Loucy (cell line): Measurements from ENCODE around the gene ARHGAP15.

Source experiments
- H2AFZ ChIP-seq: fragments of 200-600 bp; sonication (generic); 2 replicates; pipeline ENCODE4 v1.6.0; 2016; ENCODE audit warnings: antibody characterized with exemption, mild to moderate bottlenecking, low read length, moderate library complexity
- H3F3A ChIP-seq: fragments of 200-600 bp; 2 replicates; pipeline ENCODE4 v1.6.0; 2016; ENCODE audit warnings: antibody characterized with exemption, low read depth, mild to moderate bottlenecking
- H3K27me3 ChIP-seq: fragments of 200-600 bp; sonication (generic); 2 replicates; pipeline ENCODE4 v1.6.1; 2014; ENCODE audit warnings: low read length, mild to moderate bottlenecking; ENCODE audit not compliant: insufficient read depth, poor library complexity, severe bottlenecking
- H3K36me3 ChIP-seq: fragments of 200-600 bp; sonication (generic); 2 replicates; pipeline ENCODE4 v1.6.1; 2016; ENCODE audit warnings: low read length; ENCODE audit not compliant: insufficient read depth
- H3K4me1 ChIP-seq: fragments of 200-600 bp; sonication (generic); 2 replicates; pipeline ENCODE4 v1.5.1; 2014; ENCODE audit warnings: low read length, mild to moderate bottlenecking; ENCODE audit not compliant: insufficient read depth, poor library complexity, severe bottlenecking
- H3K4me2 ChIP-seq: fragments of 200-600 bp; sonication (generic); 2 replicates; pipeline ENCODE4 v1.6.0; 2014; ENCODE audit warnings: antibody characterized with exemption, low read length, low read depth, mild to moderate bottlenecking; ENCODE audit not compliant: poor library complexity, severe bottlenecking
- H3K4me3 ChIP-seq: fragments of 200-600 bp; sonication (generic); 2 replicates; pipeline ENCODE4 v1.5.1; 2014; ENCODE audit warnings: low read length, mild to moderate bottlenecking, mixed read lengths; ENCODE audit not compliant: poor library complexity, severe bottlenecking
- H3K79me2 ChIP-seq: fragments of 200-600 bp; sonication (generic); 2 replicates; pipeline ENCODE4 v1.6.1; 2014; ENCODE audit warnings: low read length; ENCODE audit not compliant: insufficient read depth
- H3K9ac ChIP-seq: fragments of 200-600 bp; sonication (generic); 2 replicates; pipeline ENCODE4 v1.6.0; 2014; ENCODE audit warnings: mild to moderate bottlenecking, low read depth, low read length, moderate library complexity; ENCODE audit not compliant: poor library complexity, severe bottlenecking
- H3K9me2 ChIP-seq: fragments of 200-600 bp; sonication (generic); replicated peaks from 2 replicates; pipeline ENCODE4 v1.6.1; 2016; ENCODE audit warnings: low read depth, low read length, mixed read lengths
- H3K9me3 ChIP-seq: fragments of 200-600 bp; sonication (generic); 2 replicates; pipeline ENCODE4 v1.6.1; 2014; ENCODE audit warnings: mild to moderate bottlenecking, antibody characterized with exemption, low read length, low read depth; ENCODE audit not compliant: insufficient read depth
- H4K20me1 ChIP-seq: fragments of 200-600 bp; sonication (generic); 2 replicates; pipeline ENCODE4 v1.6.0; 2014; ENCODE audit warnings: antibody characterized with exemption, low read length, mild to moderate bottlenecking; ENCODE audit not compliant: insufficient read depth, poor library complexity, severe bottlenecking
- EZH2phosphoT487 ChIP-seq: fragments of 200-600 bp; IDR thresholded peaks from 2 replicates; pipeline ENCODE4 v1.6.1; 2018; ENCODE audit warnings: antibody characterized with exemption, mild to moderate bottlenecking, moderate library complexity, borderline replicate concordance
- TF ChIP-seq, protein P1 (sequence below): fragments of 200-600 bp; sonication (generic); conservative IDR thresholded peaks from 2 replicates; pipeline ENCODE4 v1.5.1; 2014; ENCODE audit warnings: mild to moderate bottlenecking, antibody characterized with exemption, low read length

The ARHGAP15 gene

DNA sequence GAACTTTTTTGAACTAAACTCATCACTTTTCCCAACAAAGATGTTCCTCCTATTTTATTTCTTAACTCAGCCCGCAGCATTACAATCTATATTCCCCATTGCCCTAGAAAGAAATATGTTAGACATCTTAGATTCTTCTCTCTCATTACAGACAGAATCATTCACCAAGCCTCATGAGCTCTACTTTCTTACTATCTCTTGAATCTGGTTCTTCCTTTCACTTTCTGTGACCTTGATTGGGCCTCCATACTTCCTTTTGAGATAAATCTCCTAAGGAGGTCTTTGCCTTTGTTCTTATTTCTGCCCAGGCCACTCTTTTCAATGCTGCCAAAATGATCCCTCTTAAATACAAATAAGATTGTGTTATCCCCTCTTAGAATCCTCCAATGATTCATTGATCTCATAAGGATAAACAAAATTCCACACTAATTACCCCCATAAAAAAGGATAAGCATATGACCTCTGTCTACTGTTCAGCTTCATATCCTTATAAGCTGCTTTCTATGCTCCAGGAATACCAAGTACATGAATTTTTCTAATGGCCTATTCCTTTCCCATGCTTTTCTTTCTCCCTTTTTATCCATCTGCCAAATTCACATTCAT is 400.0 kb downstream of the ARHGAP15 start:
- TF ChIP-seq, protein P1, sequence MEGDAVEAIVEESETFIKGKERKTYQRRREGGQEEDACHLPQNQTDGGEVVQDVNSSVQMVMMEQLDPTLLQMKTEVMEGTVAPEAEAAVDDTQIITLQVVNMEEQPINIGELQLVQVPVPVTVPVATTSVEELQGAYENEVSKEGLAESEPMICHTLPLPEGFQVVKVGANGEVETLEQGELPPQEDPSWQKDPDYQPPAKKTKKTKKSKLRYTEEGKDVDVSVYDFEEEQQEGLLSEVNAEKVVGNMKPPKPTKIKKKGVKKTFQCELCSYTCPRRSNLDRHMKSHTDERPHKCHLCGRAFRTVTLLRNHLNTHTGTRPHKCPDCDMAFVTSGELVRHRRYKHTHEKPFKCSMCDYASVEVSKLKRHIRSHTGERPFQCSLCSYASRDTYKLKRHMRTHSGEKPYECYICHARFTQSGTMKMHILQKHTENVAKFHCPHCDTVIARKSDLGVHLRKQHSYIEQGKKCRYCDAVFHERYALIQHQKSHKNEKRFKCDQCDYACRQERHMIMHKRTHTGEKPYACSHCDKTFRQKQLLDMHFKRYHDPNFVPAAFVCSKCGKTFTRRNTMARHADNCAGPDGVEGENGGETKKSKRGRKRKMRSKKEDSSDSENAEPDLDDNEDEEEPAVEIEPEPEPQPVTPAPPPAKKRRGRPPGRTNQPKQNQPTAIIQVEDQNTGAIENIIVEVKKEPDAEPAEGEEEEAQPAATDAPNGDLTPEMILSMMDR = no peak
- TF ChIP-seq EZH2phosphoT487 = no peak
- Histone ChIP-seq H3K9me3 (no peaks in the 10 kb centered on the region), H3K27me3 (no peaks in the 10 kb centered on the region), H4K20me1 (no peaks in the 10 kb centered on the region), H3K4me3 (no peak overlapping the region), H3K36me3 (peaks cover 30% of the 10 kb centered on the region), H2AFZ (no peak overlapping the region), H3F3A (no peaks in the 10 kb centered on the region), H3K4me1 (peaks cover 4% of the 10 kb centered on the region), H3K4me2 (no peak overlapping the region), H3K9me2 (no peaks in the 10 kb centered on the region), H3K9ac (no peak overlapping the region), H3K79me2 (no peaks in the 10 kb centered on the region)

DNA sequence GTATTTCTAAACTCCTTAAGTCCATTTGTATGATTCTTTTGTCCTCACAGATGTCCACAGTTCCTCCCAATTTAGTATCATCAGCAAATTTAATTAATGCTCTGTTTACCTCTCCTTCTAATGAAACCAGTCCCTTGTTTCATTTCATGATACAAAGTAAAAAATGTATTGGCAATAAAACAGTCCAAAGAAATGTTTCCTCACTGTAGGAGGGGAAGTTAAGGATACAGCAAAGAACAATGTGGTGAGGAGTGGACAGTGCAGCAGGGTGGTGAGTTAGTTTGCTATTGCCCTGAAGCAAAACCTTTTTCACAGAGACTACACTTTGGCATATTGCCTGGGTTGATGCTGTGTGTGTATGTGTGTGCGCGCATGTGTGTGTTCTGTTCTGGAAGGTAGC is 401.5 kb downstream of the ARHGAP15 start:
- Histone ChIP-seq H3K4me1 (peaks cover 4% of the 10 kb centered on the region), H3K27me3 (no peaks in the 10 kb centered on the region), H3K4me3 (no peak overlapping the region), H3K4me2 (no peak overlapping the region), H3K36me3 (peaks cover 30% of the 10 kb centered on the region), H3K9me2 (no peaks in the 10 kb centered on the region), H3K9me3 (no peaks in the 10 kb centered on the region), H4K20me1 (no peaks in the 10 kb centered on the region), H3K79me2 (no peaks in the 10 kb centered on the region), H2AFZ (no peak overlapping the region), H3K9ac (no peak overlapping the region), H3F3A (no peaks in the 10 kb centered on the region)
- TF ChIP-seq, protein P1 = no peak
- TF ChIP-seq EZH2phosphoT487 = no peak

DNA sequence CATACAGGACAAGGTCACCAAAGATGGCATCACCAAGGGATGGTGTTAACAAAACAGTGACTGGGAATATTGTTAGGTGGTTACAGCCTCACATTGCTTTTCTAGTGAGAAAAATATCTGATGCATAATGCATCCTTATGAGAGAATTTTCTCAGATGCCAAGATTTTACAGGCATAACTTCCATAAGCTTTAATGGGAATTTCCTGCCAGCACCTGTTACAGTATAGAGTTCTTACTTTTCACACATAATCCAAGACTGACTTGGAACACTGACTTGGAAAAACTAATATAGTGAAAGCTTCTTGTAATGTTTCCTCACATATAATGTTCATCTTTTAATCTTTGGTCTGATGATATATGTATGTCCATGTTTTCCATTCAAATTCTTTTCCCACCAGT is 402.8 kb downstream of the ARHGAP15 start:
- H3K27me3 ChIP-seq = no peaks in the 10 kb centered on the region
- H4K20me1 ChIP-seq = no peaks in the 10 kb centered on the region
- TF ChIP-seq, protein P1 = no peak
- TF ChIP-seq EZH2phosphoT487 = no peak
- H3K4me2 ChIP-seq = no peak overlapping the region
- no peak overlapping the region for H3K4me3 ChIP-seq
- peaks cover 4% of the 10 kb centered on the region for H3K4me1 ChIP-seq
- no peak overlapping the region for H3K9ac ChIP-seq
- H3K9me2 ChIP-seq = no peaks in the 10 kb centered on the region
- H3K9me3 ChIP-seq = no peaks in the 10 kb centered on the region
- peaks cover 32% of the 10 kb centered on the region for H3K36me3 ChIP-seq
- no peaks in the 10 kb centered on the region for H3K79me2 ChIP-seq
- no peaks in the 10 kb centered on the region for H3F3A ChIP-seq
- no peak overlapping the region for H2AFZ ChIP-seq
